Retina (tissue), 1 donor: ENCODE results near the gene ISX.
"Not testable (repeated sequence)": the region's sequence is repeated elsewhere in the genome, so short reads cannot be mapped to it uniquely, and the experiment has no call there.

Source experiments
- DNase-seq: peaks from one replicate; pipeline ENCODE4 v3.0.0-alpha.2; 2016

ISX gene

GRCh38 chr22:35065796-35066218, at the start of gene ISX:
Gene ISX, plus strand, starts transcription at chr22:35066158. Its CDS starts 930 bp downstream, at chr22:35067088.
- no peak for DNase-seq

GRCh38 chr22:35016909-35017308, 49.0 kb upstream of the ISX start:
- no peak for DNase-seq

GRCh38 chr22:35018995-35019394, 47.0 kb upstream of the ISX start:
- no peak for DNase-seq

- DNase-seq: no peak
Measured at GRCh38 chr22:35020517-35020916, 45.4 kb upstream of the ISX start.

- no peak for DNase-seq
Measured at GRCh38 chr22:35021161-35021560, 44.8 kb upstream of the ISX start.

- DNase-seq: no peak
Measured at GRCh38 chr22:35022291-35022690, 43.7 kb upstream of the ISX start.

- peak; percentile 85 for DNase-seq
Measured at GRCh38 chr22:35023692-35024363, 42.1 kb upstream of the ISX start.

- DNase-seq: no peak
Measured at GRCh38 chr22:35024364-35024692, 41.6 kb upstream of the ISX start.

GRCh38 chr22:35030112-35030511, 35.8 kb upstream of the ISX start:
- not testable (repeated sequence) for DNase-seq

- no peak for DNase-seq
Measured at GRCh38 chr22:35032571-35032970, 33.4 kb upstream of the ISX start.

- no peak for DNase-seq
Measured at GRCh38 chr22:35033635-35034296, 32.2 kb upstream of the ISX start.

- DNase-seq: no peak
Measured at GRCh38 chr22:35034963-35035362, 31.0 kb upstream of the ISX start.

- peak; percentile 23 for DNase-seq
Measured at GRCh38 chr22:35037089-35037488, 28.9 kb upstream of the ISX start.

GRCh38 chr22:35039625-35040024, 26.3 kb upstream of the ISX start:
- no peak for DNase-seq

GRCh38 chr22:35043252-35043933, 22.6 kb upstream of the ISX start:
- no peak for DNase-seq

GRCh38 chr22:35043934-35044319, 22.0 kb upstream of the ISX start:
- DNase-seq: no peak

- no peak for DNase-seq
Measured at GRCh38 chr22:35044607-35045390, 21.2 kb upstream of the ISX start.

GRCh38 chr22:35045451-35045850, 20.5 kb upstream of the ISX start:
- no peak for DNase-seq

- DNase-seq: no peak
Measured at GRCh38 chr22:35046744-35047462, 19.1 kb upstream of the ISX start.

- not testable (repeated sequence) for DNase-seq
Measured at GRCh38 chr22:35050038-35050437, 15.9 kb upstream of the ISX start.

GRCh38 chr22:35051013-35051535, 14.9 kb upstream of the ISX start:
- DNase-seq: no peak

GRCh38 chr22:35051791-35052190, 14.2 kb upstream of the ISX start:
- DNase-seq: no peak
